ENCODE data around the gene LRP3.

- TF ChIP-seq CTCF (IDR thresholded peaks at IDR 0.05; ENCODE audit: low read length) = no peak
- TF ChIP-seq EZH2 (IDR thresholded peaks at IDR 0.05; ENCODE audit: borderline replicate concordance, low read length) = no peak
Observed at GRCh38 chr19:33256261-33256660, 62.1 kb downstream of the LRP3 start.
